ENCODE results near the gene PTX4. TPM values are rescaled to one million over a fixed set of nuclear protein-coding genes. Genes with fewer than 3 reads are reported as not detected.

PTX4 gene
- total RNA-seq, 4 donors from 2014 or later = not detected

DNA sequence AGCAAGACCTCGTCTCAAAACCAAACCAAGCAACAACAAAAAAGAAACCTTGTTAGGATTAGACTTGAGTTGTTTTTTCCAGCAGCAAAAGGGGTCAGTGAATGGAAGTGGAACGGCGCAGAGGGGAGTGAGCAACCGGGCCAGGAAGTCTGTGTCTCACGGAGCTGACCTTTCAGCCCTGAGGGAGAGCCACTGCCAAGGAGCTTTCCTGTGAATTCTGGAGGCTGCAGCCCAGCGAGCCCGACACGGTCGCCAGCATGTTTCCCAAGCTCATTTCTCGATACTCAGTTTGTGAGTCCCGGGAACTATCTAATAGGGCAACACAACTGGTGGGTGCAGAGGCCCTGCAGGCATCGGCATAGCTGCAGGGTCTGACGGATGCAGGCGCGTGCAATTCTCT is 24.0 kb upstream of the PTX4 start:
- peaks cover 0 to 7% of the 10 kb centered on the region in 2 donors for H3K4me1 ChIP-seq
- no peaks in the 10 kb centered on the region for H3K27me3 ChIP-seq
- H3K9me3 ChIP-seq = no peaks in the 10 kb centered on the region
- H3K36me3 ChIP-seq = peaks cover 7 to 14% of the 10 kb centered on the region in 2 donors
- H3K27ac ChIP-seq = peak overlapping the region in 1 of 3 donors; percentile 53
- intact Hi-C loops (cut with DNase I) = no loop called here
- no peak for DNase-seq
- H3K4me3 ChIP-seq (replicated peaks in 1 of 3) = no peak overlapping the region
- 78 to 84% methylated on average over 15 of the region's 15 CpGs for WGBS, 2 donors
- TF ChIP-seq POLR2A (IDR thresholded peaks at IDR 0.05) = no peak
- TF ChIP-seq, protein P1, sequence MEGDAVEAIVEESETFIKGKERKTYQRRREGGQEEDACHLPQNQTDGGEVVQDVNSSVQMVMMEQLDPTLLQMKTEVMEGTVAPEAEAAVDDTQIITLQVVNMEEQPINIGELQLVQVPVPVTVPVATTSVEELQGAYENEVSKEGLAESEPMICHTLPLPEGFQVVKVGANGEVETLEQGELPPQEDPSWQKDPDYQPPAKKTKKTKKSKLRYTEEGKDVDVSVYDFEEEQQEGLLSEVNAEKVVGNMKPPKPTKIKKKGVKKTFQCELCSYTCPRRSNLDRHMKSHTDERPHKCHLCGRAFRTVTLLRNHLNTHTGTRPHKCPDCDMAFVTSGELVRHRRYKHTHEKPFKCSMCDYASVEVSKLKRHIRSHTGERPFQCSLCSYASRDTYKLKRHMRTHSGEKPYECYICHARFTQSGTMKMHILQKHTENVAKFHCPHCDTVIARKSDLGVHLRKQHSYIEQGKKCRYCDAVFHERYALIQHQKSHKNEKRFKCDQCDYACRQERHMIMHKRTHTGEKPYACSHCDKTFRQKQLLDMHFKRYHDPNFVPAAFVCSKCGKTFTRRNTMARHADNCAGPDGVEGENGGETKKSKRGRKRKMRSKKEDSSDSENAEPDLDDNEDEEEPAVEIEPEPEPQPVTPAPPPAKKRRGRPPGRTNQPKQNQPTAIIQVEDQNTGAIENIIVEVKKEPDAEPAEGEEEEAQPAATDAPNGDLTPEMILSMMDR (IDR thresholded peaks at IDR 0.05) = no peak

GRCh38 chr16:1511662-1512569 is 23.2 kb upstream of the PTX4 start:
- peaks cover 7 to 14% of the 10 kb centered on the region in 2 donors for H3K36me3 ChIP-seq
- no peaks in the 10 kb centered on the region for H3K27me3 ChIP-seq
- H3K27ac ChIP-seq = peak overlapping the region in 1 of 3 donors; percentile 53
- intact Hi-C loops (cut with DNase I) = no loop called here
- peaks cover 0 to 7% of the 10 kb centered on the region in 2 donors for H3K4me1 ChIP-seq
- H3K4me3 ChIP-seq (replicated peaks in 1 of 3) = no peak overlapping the region
- no peak for TF ChIP-seq POLR2A (IDR thresholded peaks at IDR 0.05)
- TF ChIP-seq, protein P1 (IDR thresholded peaks at IDR 0.05) = no peak
- no peak for DNase-seq
- H3K9me3 ChIP-seq = no peaks in the 10 kb centered on the region
- 79 to 82% methylated on average over 29 to 30 of the region's 30 CpGs for WGBS, 2 donors

DNA sequence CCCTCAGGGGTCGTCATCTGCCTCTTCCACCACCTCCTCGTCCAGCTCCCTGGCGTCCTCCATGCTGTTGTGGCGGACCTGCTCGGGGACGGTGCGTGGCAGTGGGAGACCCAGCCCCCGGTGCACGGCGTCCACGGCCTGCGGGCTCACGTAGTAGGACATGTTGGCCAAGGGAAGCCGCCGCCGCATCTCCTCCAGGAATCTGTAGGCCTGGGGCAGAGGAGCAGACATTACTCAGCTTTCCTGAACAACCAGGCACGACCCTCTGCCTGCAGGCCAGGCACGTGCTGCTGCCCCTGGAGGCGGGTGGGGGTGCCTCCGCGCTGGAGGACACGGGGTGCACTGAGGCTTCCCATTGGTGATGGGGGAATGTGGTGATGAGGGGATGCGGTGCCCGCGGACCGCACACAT is 22.2 kb upstream of the PTX4 start:
- no peaks in the 10 kb centered on the region for H3K27me3 ChIP-seq
- no peak overlapping the region for H3K4me3 ChIP-seq (replicated peaks in 1 of 3)
- H3K36me3 ChIP-seq = peaks cover 7 to 14% of the 10 kb centered on the region in 2 donors
- intact Hi-C loops (cut with DNase I) = no loop called here
- DNase-seq = no peak
- WGBS, 2 donors = 87 to 96% methylated on average over 14 to 26 of the region's 26 CpGs
- peaks cover 0 to 7% of the 10 kb centered on the region in 2 donors for H3K4me1 ChIP-seq
- TF ChIP-seq, protein P1 (IDR thresholded peaks at IDR 0.05) = no peak
- no peak for TF ChIP-seq POLR2A (IDR thresholded peaks at IDR 0.05)
- no peak overlapping the region for H3K27ac ChIP-seq
- H3K9me3 ChIP-seq = no peaks in the 10 kb centered on the region

- intact Hi-C loops (cut with DNase I) = no loop called here
- H3K36me3 ChIP-seq = peaks cover 7 to 14% of the 10 kb centered on the region in 2 donors
- WGBS, 2 donors = 79 to 95% methylated on average over 7 to 10 of the region's 10 CpGs
Observed at GRCh38 chr16:1510272-1510671, 21.5 kb upstream of the PTX4 start.

More at GRCh38 chr16:1510272-1510671, 21.5 kb upstream of the PTX4 start:
- H3K9me3 ChIP-seq = no peaks in the 10 kb centered on the region
- no peak for DNase-seq
- no peaks in the 10 kb centered on the region for H3K27me3 ChIP-seq
- peaks cover 0 to 7% of the 10 kb centered on the region in 2 donors for H3K4me1 ChIP-seq
- no peak overlapping the region for H3K4me3 ChIP-seq (replicated peaks in 1 of 3)
- TF ChIP-seq, protein P1 (IDR thresholded peaks at IDR 0.05) = no peak
- no peak for TF ChIP-seq POLR2A (IDR thresholded peaks at IDR 0.05)
- peak overlapping the region in 1 of 3 donors; percentile 61 for H3K27ac ChIP-seq

Measured in thyroid gland (tissue), 4 donors.